ENCODE results near the gene TXLNB. TPM values are rescaled to one million over a fixed set of nuclear protein-coding genes. Genes with fewer than 3 reads are reported as not detected.
"Not testable (repeated sequence)": the region's sequence is repeated elsewhere in the genome, so short reads cannot be mapped to it uniquely, and the experiment has no call there.

TXLNB gene
- total and polyA plus RNA-seq, 5 experiments from 2014 or later: 0.11 to 1.7 (median 0.80) TPM; not detected in 1

- Mint-ChIP-seq H3K27me3 (no peaks in the 10 kb centered on the region), H3K27ac (peak overlapping the region in 1 of 10 donors; percentile 46), H3K4me1 (peaks cover 3 to 17% (median 4%) of the 10 kb centered on the region in 4 donors), H3K9me3 (no peaks in the 10 kb centered on the region), H3K4me3 (no peak overlapping the region), H3K36me3 (no peaks in the 10 kb centered on the region)
- DNase-seq (no peak), ATAC-seq (no peak)
- POLR2A ChIA-PET: no interaction called here
Measured at GRCh38 chr6:139308286-139308916, 16.6 kb upstream of the TXLNB start.

- H3K4me1 Mint-ChIP-seq: peaks cover 4 to 12% (median 5%) of the 10 kb centered on the region in 4 donors
- DNase-seq: no peak
- POLR2A ChIA-PET: interaction anchor here (1.4 kb wide), 1 partner anchor 10 kb away, joined by 3 read pairs; no protein-coding TSS in a partner anchor
- ATAC-seq: no peak
- no peaks in the 10 kb centered on the region for H3K36me3 Mint-ChIP-seq
- H3K4me3 Mint-ChIP-seq: no peak overlapping the region
- no peaks in the 10 kb centered on the region for H3K9me3 Mint-ChIP-seq
- peak overlapping the region in 3 of 10 donors; percentile 15 to 24 (median 21) for H3K27ac Mint-ChIP-seq
- H3K27me3 Mint-ChIP-seq: no peaks in the 10 kb centered on the region
Measured at GRCh38 chr6:139306291-139306981, 14.6 kb upstream of the TXLNB start.

- Mint-ChIP-seq H3K4me3 (no peak overlapping the region), H3K27ac (no peak overlapping the region), H3K4me1 (peaks cover 2 to 8% (median 7%) of the 10 kb centered on the region in 4 donors), H3K36me3 (no peaks in the 10 kb centered on the region), H3K27me3 (no peaks in the 10 kb centered on the region), H3K9me3 (no peaks in the 10 kb centered on the region)
- ATAC-seq (no peak), DNase-seq (no peak)
- POLR2A ChIA-PET: no interaction called here
Measured at GRCh38 chr6:139303185-139303584, 11.4 kb upstream of the TXLNB start.

GRCh38 chr6:139297921-139298320 is 6.1 kb upstream of the TXLNB start:
- no peak overlapping the region for H3K4me3 Mint-ChIP-seq
- peaks cover 0 to 2% (median 0%) of the 10 kb centered on the region in 9 donors for H3K9me3 Mint-ChIP-seq
- no peak overlapping the region for H3K27ac Mint-ChIP-seq
- POLR2A ChIA-PET: interaction anchor here (0.9 kb wide), 1 partner anchor 47 kb away, joined by 4 read pairs; no protein-coding TSS in a partner anchor
- peaks cover 8 to 37% (median 25%) of the 10 kb centered on the region in 4 donors for H3K4me1 Mint-ChIP-seq
- no peak for DNase-seq
- peaks cover 0 to 2% (median 0%) of the 10 kb centered on the region in 3 donors for H3K36me3 Mint-ChIP-seq
- no peak for ATAC-seq
- H3K27me3 Mint-ChIP-seq: no peaks in the 10 kb centered on the region

GRCh38 chr6:139296927-139297326 is 5.1 kb upstream of the TXLNB start:
- DNase-seq: no peak
- ATAC-seq: no peak
- POLR2A ChIA-PET: interaction anchor here (0.9 kb wide), 1 partner anchor 46 kb away, joined by 4 read pairs; no protein-coding TSS in a partner anchor
- Mint-ChIP-seq H3K4me1 (peaks cover 16 to 47% (median 35%) of the 10 kb centered on the region in 4 donors), H3K27me3 (peaks cover 0 to under 1% (median 0%) of the 10 kb centered on the region in 5 donors), H3K27ac (peak overlapping the region in 6 of 10 donors; percentile 6 to 65 (median 51)), H3K4me3 (no peak overlapping the region), H3K36me3 (peaks cover 0 to 2% (median 0%) of the 10 kb centered on the region in 3 donors), H3K9me3 (peaks cover 0 to 2% (median 0%) of the 10 kb centered on the region in 9 donors)

GRCh38 chr6:139295901-139296300 is 4.1 kb upstream of the TXLNB start:
- H3K36me3 Mint-ChIP-seq: peaks cover 0 to 2% (median 0%) of the 10 kb centered on the region in 3 donors
- DNase-seq (no peak), ATAC-seq (no peak)
- peak overlapping the region in 5 of 10 donors; percentile 5 to 71 (median 51) for H3K27ac Mint-ChIP-seq
- no peak overlapping the region for H3K4me3 Mint-ChIP-seq
- peaks cover 22 to 57% (median 43%) of the 10 kb centered on the region in 4 donors for H3K4me1 Mint-ChIP-seq
- POLR2A ChIA-PET: no interaction called here
- H3K9me3 Mint-ChIP-seq: peaks cover 0 to 2% (median 0%) of the 10 kb centered on the region in 9 donors
- peaks cover 0 to 1% (median 0%) of the 10 kb centered on the region in 5 donors for H3K27me3 Mint-ChIP-seq

- POLR2A ChIA-PET: interaction anchor here (0.6 kb wide), 2 partner anchors 27 to 53 kb away, joined by 3 to 4 read pairs; no protein-coding TSS in a partner anchor
- Mint-ChIP-seq H3K4me3 (no peak overlapping the region), H3K27me3 (peaks cover 0 to 1% (median 0%) of the 10 kb centered on the region in 5 donors), H3K27ac (peak overlapping the region in 9 of 10 donors; percentile 48 to 98 (median 68)), H3K4me1 (peaks cover 25 to 74% (median 59%) of the 10 kb centered on the region in 4 donors), H3K9me3 (peaks cover 0 to 2% (median 0%) of the 10 kb centered on the region in 9 donors), H3K36me3 (peaks cover 0 to 2% (median 0%) of the 10 kb centered on the region in 3 donors)
- DNase-seq (no peak), ATAC-seq (no peak)
Measured at GRCh38 chr6:139294090-139294489, 2.3 kb upstream of the TXLNB start.

GRCh38 chr6:139293230-139293629 is 1.4 kb upstream of the TXLNB start:
- POLR2A ChIA-PET: interaction anchor here (0.6 to 5.2 kb wide), 3 partner anchors 31 to 69 kb away, joined by 4 to 59 read pairs (median 9); no protein-coding TSS in a partner anchor
- not testable (repeated sequence) for DNase-seq, H3K9me3 Mint-ChIP-seq, H3K36me3 Mint-ChIP-seq, ATAC-seq, H3K4me3 Mint-ChIP-seq, H3K27me3 Mint-ChIP-seq
- H3K4me1 Mint-ChIP-seq: peaks cover 28 to 77% (median 64%) of the 10 kb centered on the region in 4 donors
- H3K27ac Mint-ChIP-seq: peak overlapping the region; percentile 18 to 99 (median 97)

GRCh38 chr6:139290787-139291311 is 949 bp downstream of the TXLNB start:
- DNase-seq (peak in 8 of 10 donors; percentile 27 to 85 (median 58)), ATAC-seq (peak; percentile 76 to 78)
- Mint-ChIP-seq H3K9me3 (peaks cover 0 to 8% (median 0%) of the 10 kb centered on the region in 9 donors), H3K27me3 (peaks cover 0 to 1% (median 0%) of the 10 kb centered on the region in 5 donors), H3K4me3 (peak overlapping the region; percentile 69 to 91 (median 84)), H3K4me1 (peaks cover 27 to 70% (median 61%) of the 10 kb centered on the region in 4 donors), H3K27ac (peak overlapping the region; percentile 94 to 99 (median 97)), H3K36me3 (peaks cover 0 to 6% (median 0%) of the 10 kb centered on the region in 3 donors)
- POLR2A ChIA-PET: interaction anchor here (0.5 to 5.2 kb wide), 19 partner anchors 11 to 166 kb away, joined by 3 to 60 read pairs (median 8); partner anchors contain the start of gene CITED2

- Mint-ChIP-seq H3K27ac (peak overlapping the region in 9 of 10 donors; percentile 49 to 98 (median 89)), H3K4me1 (peaks cover 26 to 60% (median 54%) of the 10 kb centered on the region in 4 donors), H3K9me3 (peaks cover 0 to 6% (median 0%) of the 10 kb centered on the region in 9 donors), H3K27me3 (peaks cover 0 to 1% (median 0%) of the 10 kb centered on the region in 5 donors), H3K36me3 (peaks cover 0 to 4% (median 0%) of the 10 kb centered on the region in 3 donors), H3K4me3 (peak overlapping the region in 1 of 10 donors; percentile 6)
- DNase-seq (no peak), ATAC-seq (no peak)
- POLR2A ChIA-PET: interaction anchor here (1.6 to 5.2 kb wide), 3 partner anchors 27 to 55 kb away, joined by 8 to 59 read pairs (median 17); no protein-coding TSS in a partner anchor
Measured at GRCh38 chr6:139289233-139289632, 2.6 kb downstream of the TXLNB start.

- DNase-seq (no peak), ATAC-seq (no peak)
- H3K27ac Mint-ChIP-seq: peak overlapping the region in 8 of 10 donors; percentile 48 to 98 (median 78)
- H3K27me3 Mint-ChIP-seq: peaks cover 0 to 1% (median 0%) of the 10 kb centered on the region in 5 donors
- H3K9me3 Mint-ChIP-seq: peaks cover 0 to 6% (median 0%) of the 10 kb centered on the region in 9 donors
- H3K4me3 Mint-ChIP-seq: peak overlapping the region in 4 of 10 donors; percentile 0 to 39 (median 21)
- POLR2A ChIA-PET: interaction anchor here (5.2 kb wide), 1 partner anchor 36 kb away, joined by 59 read pairs; no protein-coding TSS in a partner anchor
- peaks cover 0 to 4% (median 0%) of the 10 kb centered on the region in 3 donors for H3K36me3 Mint-ChIP-seq
- H3K4me1 Mint-ChIP-seq: peaks cover 24 to 54% (median 51%) of the 10 kb centered on the region in 4 donors
Measured at GRCh38 chr6:139288496-139289040, 3.2 kb downstream of the TXLNB start.

Measured in naive thymus-derived CD8-positive, alpha-beta T cell (primary cell).